GM23338 (cell line): Measurements from ENCODE around the gene GBX1. TPM values are rescaled to one million over a fixed set of nuclear protein-coding genes. Genes with fewer than 3 reads are reported as not detected.

Experiments used
- ATAC-seq: fragments of 200-7000 bp; cut with Tn5 transposase; 3 replicates; pipeline ENCODE4 v1.9.1; 2020
- DNase-seq: peaks from one replicate; pipeline ENCODE4 v3.0.0-alpha.2; 2015; ENCODE audit warnings: low spot score
- H2AFZ ChIP-seq: fragments of 200-600 bp; sonication (generic); 2 replicates; pipeline ENCODE4 v1.8.0; 2016; ENCODE audit warnings: antibody characterized with exemption, mild to moderate bottlenecking, moderate library complexity
- H3F3A ChIP-seq: fragments of 200-600 bp; sonication (generic); replicated peaks from 2 replicates; pipeline ENCODE4 v1.8.0; 2017; ENCODE audit warnings: antibody characterized with exemption, mixed run types, low read depth
- H3K27ac ChIP-seq: fragments of 200-600 bp; sonication (generic); 2 replicates; pipeline ENCODE4 v1.6.1; 2016; ENCODE audit warnings: low read depth
- H3K27me3 ChIP-seq: fragments of 200-600 bp; sonication (generic); 2 replicates; pipeline ENCODE4 v1.8.0; 2016; ENCODE audit warnings: mild to moderate bottlenecking, mixed run types, moderate library complexity; ENCODE audit not compliant: insufficient read depth
- H3K36me3 ChIP-seq: fragments of 200-600 bp; sonication (generic); 2 replicates; pipeline ENCODE4 v1.8.0; 2016; ENCODE audit warnings: mild to moderate bottlenecking; ENCODE audit not compliant: insufficient read depth
- H3K4me1 ChIP-seq: fragments of 200-600 bp; sonication (generic); 2 replicates; pipeline ENCODE4 v1.8.0; 2016; ENCODE audit warnings: mild to moderate bottlenecking, moderate library complexity; ENCODE audit not compliant: insufficient read depth
- H3K4me2 ChIP-seq: fragments of 200-600 bp; sonication (generic); 2 replicates; pipeline ENCODE4 v1.7.1; 2017; ENCODE audit warnings: mixed run types
- H3K4me3 ChIP-seq: fragments of 200-600 bp; sonication (generic); 2 replicates; pipeline ENCODE4 v1.6.1; 2016; ENCODE audit warnings: mixed run types
- H3K79me2 ChIP-seq: fragments of 200-600 bp; sonication (generic); replicated peaks from 2 replicates; pipeline ENCODE4 v1.8.0; 2017; ENCODE audit warnings: mild to moderate bottlenecking; ENCODE audit not compliant: insufficient read depth
- H3K9me2 ChIP-seq: fragments of 200-600 bp; sonication (generic); 2 replicates; pipeline ENCODE4 v1.8.0; 2017; ENCODE audit not compliant: insufficient read depth
- H4K20me1 ChIP-seq: fragments of 200-600 bp; sonication (generic); replicated peaks from 2 replicates; pipeline ENCODE4 v1.8.0; 2017; ENCODE audit warnings: mild to moderate bottlenecking; ENCODE audit not compliant: insufficient read depth
- H3K27ac Mint-ChIP-seq: 2 replicates; pipeline ENCODE4 v1.8.0; 2020; ENCODE audit warnings: inconsistent platforms, mild to moderate bottlenecking, moderate library complexity, mixed read lengths
- H3K27me3 Mint-ChIP-seq: 3 replicates; pipeline ENCODE4 v1.8.0; 2022; ENCODE audit warnings: low read depth, mild to moderate bottlenecking, moderate library complexity, mixed read lengths, inconsistent platforms; ENCODE audit not compliant: insufficient read depth, poor library complexity
- H3K36me3 Mint-ChIP-seq: 3 replicates; pipeline ENCODE4 v1.8.0; 2021; ENCODE audit warnings: low read depth, mild to moderate bottlenecking, inconsistent platforms, moderate library complexity, mixed read lengths
- H3K4me1 Mint-ChIP-seq: 3 replicates; pipeline ENCODE4 v1.8.0; 2020; ENCODE audit warnings: mild to moderate bottlenecking, inconsistent platforms, mixed read lengths
- H3K4me3 Mint-ChIP-seq: 3 replicates; pipeline ENCODE4 v1.8.0; 2021; ENCODE audit warnings: moderate library complexity, mild to moderate bottlenecking, inconsistent platforms, mixed read lengths
- H3K9me3 Mint-ChIP-seq: 3 replicates; pipeline ENCODE4 v1.8.0; 2020; ENCODE audit warnings: moderate library complexity, mild to moderate bottlenecking, inconsistent platforms, mixed read lengths
- REST ChIP-seq: IDR thresholded peaks from one replicate; pipeline ENCODE4 v1.6.1; 2018; ENCODE audit warnings: antibody characterized with exemption; ENCODE audit not compliant: unreplicated experiment
- ZNF331 ChIP-seq: fragments of 250-450 bp; sonication (Bioruptor Pico); IDR thresholded peaks from 2 replicates; pipeline ENCODE4 v1.5.0; 2020; ENCODE audit warnings: low read depth, mild to moderate bottlenecking, moderate library complexity
- ZNF462 ChIP-seq: fragments of 250-450 bp; sonication (Bioruptor Pico); IDR thresholded peaks from 2 replicates; pipeline ENCODE4 v1.5.0; 2020; ENCODE audit warnings: mild to moderate bottlenecking, moderate library complexity
- polyA plus RNA-seq: library from polyadenylated mRNA; unstranded; fragments of >200 nt; fragmentation: Nextera tagmentation; extraction: Ambion mirVana; gene quantifications from 2 replicates; pipeline ENCODE4 v1.2.1, GENCODE V29; 2016
- total RNA-seq: library from RNA; depleted of rRNA; stranded (reverse); fragments of >200 nt; shearing (Covaris generic); gene quantifications from 2 replicates; pipeline ENCODE4 v1.2.3, GENCODE V29; 2014

Gene GBX1
- total and polyA plus RNA-seq, 2 experiments from 2014 or later, result 0.24 TPM; not detected in 1

- TF ChIP-seq ZNF462 (no peak), REST (no peak)
These were observed 18.9 kb downstream of the GBX1 start (continued) for GRCh38 chr7:151148319-151149259.

GRCh38 chr7:151146761-151147160, 20.7 kb downstream of the GBX1 start:
- no peak overlapping the region for H3K4me2 ChIP-seq
- no peak overlapping the region for H3K4me3 ChIP-seq
- no peak overlapping the region for H3K27ac ChIP-seq
- H4K20me1 ChIP-seq, result no peaks in the 10 kb centered on the region
- H3K27me3 Mint-ChIP-seq, result peaks cover 10% of the 10 kb centered on the region
- DNase-seq (no peak), ATAC-seq (no peak)
- H3K27ac Mint-ChIP-seq, result no peak overlapping the region
- no peaks in the 10 kb centered on the region for H3K36me3 ChIP-seq
- peaks cover 47% of the 10 kb centered on the region for H3K4me1 Mint-ChIP-seq
- no peaks in the 10 kb centered on the region for H3K9me2 ChIP-seq
- peaks cover 3% of the 10 kb centered on the region; the same call in 1 of the 2 replicates for H3K27me3 ChIP-seq
- H3K36me3 Mint-ChIP-seq, result peaks cover 16% of the 10 kb centered on the region
- H2AFZ ChIP-seq, result no peak overlapping the region
- H3K4me1 ChIP-seq, result no peaks in the 10 kb centered on the region; the same call in 1 of the 2 replicates
- H3K4me3 Mint-ChIP-seq, result no peak overlapping the region
- H3K79me2 ChIP-seq, result no peaks in the 10 kb centered on the region
- H3F3A ChIP-seq, result no peaks in the 10 kb centered on the region
- H3K9me3 Mint-ChIP-seq, result no peaks in the 10 kb centered on the region
- no peak for TF ChIP-seq ZNF331 (CRISPR knock-in tag)
- TF ChIP-seq REST, result no peak
